Keratinocyte (primary cell): ENCODE data around the gene HNRNPL.
"Not testable (repeated sequence)": the region's sequence is repeated elsewhere in the genome, so short reads cannot be mapped to it uniquely, and the experiment has no call there.

Source experiments
- CTCF ChIP-seq, 3 experiments: IDR thresholded peaks in 1 of 3; conservative IDR thresholded peaks in 1 of 3; optimal IDR thresholded peaks in 1 of 3; 2 replicates in 2 of 3; 3 replicates in 1 of 3; pipeline versions ENCODE3 to v1.5.1; 2011; ENCODE audit warnings: low read length in 3 of 3, mild to moderate bottlenecking in 3 of 3, moderate library complexity in 2 of 3, control low read depth in 1 of 3, inconsistent platforms in 1 of 3; ENCODE audit not compliant: insufficient read depth in 2 of 3; ENCODE audit errors: extremely low read depth in 1 of 3
- EZH2 ChIP-seq: IDR thresholded peaks from one replicate; pipeline ENCODE4 v1.6.1; 2012; ENCODE audit warnings: inconsistent platforms, mild to moderate bottlenecking, low read length, moderate library complexity

- not testable (repeated sequence) for TF ChIP-seq CTCF (optimal IDR thresholded peaks at IDR 0.05 in 1 of 3, IDR thresholded peaks at IDR 0.05 in 1 of 3, conservative IDR thresholded peaks at IDR 0.05 in 1 of 3; ENCODE audit: extremely low read depth in 1 of 3, insufficient read depth in 2 of 3, low read length in 3 of 3); EZH2
Observed at GRCh38 chr19:38873400-38873799, 23.6 kb upstream of the HNRNPL start.
